HG03097 (cell line): ENCODE results near the gene HHAT.

Experiments used
- ATAC-seq: cut with Tn5 transposase; IDR thresholded peaks from one replicate; pipeline ENCODE4 v1.9.1; 2021; ENCODE audit not compliant: unreplicated experiment, low FRiP score

The HHAT gene

GRCh38 chr1:210584439-210585113 lies 255.9 kb downstream of the HHAT start:
- ATAC-seq = no peak

DNA sequence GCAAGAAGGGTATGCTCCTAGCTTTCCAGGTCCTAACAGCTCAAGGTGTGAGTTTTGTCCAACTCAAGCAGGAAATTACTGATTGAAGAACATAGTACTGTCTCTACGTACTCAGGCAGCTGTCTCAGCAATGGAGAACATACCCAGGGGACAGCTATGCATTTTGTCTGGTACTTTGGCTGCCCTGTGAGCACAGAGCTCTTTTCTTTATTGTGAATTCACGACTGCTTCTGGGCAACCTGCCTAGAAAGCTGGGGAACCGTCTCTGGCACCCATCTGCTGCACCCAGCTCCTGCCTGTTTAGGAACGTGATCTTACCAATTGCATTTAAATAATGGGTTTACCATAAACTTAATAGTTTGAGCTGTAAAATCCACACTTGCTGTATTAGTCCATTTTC lies 258.1 kb downstream of the HHAT start:
- ATAC-seq = no peak

DNA sequence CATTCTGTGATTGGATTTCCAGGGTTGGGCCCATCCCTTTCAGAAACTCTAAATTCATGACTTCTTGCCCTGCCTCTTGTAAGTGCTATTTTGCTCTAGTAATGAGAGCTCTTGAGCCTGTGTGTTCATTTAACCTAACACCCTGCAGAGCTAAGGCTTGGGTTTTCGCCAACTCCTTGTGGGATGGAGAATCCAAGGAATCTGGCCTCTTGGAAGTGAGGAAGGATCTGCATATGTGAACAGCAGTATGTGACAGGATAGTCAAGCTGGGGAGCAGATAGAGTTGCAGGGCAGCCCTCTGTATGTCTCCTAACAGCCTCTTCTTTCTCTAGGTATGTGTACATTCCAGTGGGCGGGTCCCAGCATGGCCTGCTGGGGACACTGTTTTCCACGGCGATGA lies 258.9 kb downstream of the HHAT start:
- no peak for ATAC-seq

- no peak for ATAC-seq
Measured at GRCh38 chr1:210588357-210588756, 259.7 kb downstream of the HHAT start.

DNA sequence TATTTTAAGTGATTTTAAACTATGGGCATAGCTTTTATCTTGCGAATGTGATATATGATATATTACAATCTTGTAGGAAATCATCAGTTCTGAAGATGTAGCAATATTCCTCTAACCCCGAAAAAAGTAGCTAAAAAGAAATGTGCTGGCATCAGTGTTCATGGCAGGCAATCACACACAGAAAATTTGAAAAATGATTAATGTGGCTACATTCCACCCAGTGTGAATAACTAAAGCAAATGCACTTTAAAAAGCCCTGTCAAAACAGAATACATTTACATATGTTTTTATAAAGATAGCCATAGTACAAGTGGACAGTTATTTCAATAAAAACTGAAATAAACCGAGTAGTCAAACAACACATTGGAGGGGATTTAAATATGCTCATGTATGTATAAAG lies 260.2 kb downstream of the HHAT start:
- no peak for ATAC-seq

GRCh38 chr1:210591214-210591613 lies 262.5 kb downstream of the HHAT start:
- no peak for ATAC-seq

- ATAC-seq = no peak
Measured at GRCh38 chr1:210594605-210595004, 265.9 kb downstream of the HHAT start.

- ATAC-seq = no peak
Measured at GRCh38 chr1:210596641-210597040, 267.9 kb downstream of the HHAT start.

- no peak for ATAC-seq
Measured at GRCh38 chr1:210597555-210598134, 268.9 kb downstream of the HHAT start.

GRCh38 chr1:210598135-210598652 lies 269.5 kb downstream of the HHAT start:
- ATAC-seq = no peak

GRCh38 chr1:210600421-210601159 lies 271.9 kb downstream of the HHAT start:
- no peak for ATAC-seq

DNA sequence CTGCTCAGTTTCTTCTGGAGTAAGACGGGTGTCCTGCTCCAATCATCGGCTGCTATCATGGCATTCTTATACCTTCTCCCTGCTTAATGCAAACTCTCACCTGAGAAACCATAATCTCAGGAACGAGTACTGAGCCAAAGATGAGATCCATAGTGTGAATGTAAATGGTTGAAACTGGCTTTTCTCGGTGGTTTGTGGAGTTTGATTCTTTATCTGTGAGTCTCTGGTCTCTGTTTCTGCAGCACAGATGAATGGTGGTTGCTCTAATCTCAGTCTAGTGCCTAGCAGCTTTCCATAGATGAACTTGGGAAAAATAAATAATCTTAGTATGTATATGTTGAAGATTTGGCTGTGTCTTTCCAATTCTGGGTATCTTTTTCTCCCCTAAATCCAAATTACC lies 274.4 kb downstream of the HHAT start:
- ATAC-seq = no peak

GRCh38 chr1:210605099-210605498 lies 276.4 kb downstream of the HHAT start:
- ATAC-seq = no peak

- ATAC-seq = no peak
Measured at GRCh38 chr1:210607361-210607760, 278.7 kb downstream of the HHAT start.

- ATAC-seq = no peak
Measured at GRCh38 chr1:210608767-210609166, 280.1 kb downstream of the HHAT start.

GRCh38 chr1:210616356-210616755 lies 287.7 kb downstream of the HHAT start:
- no peak for ATAC-seq

GRCh38 chr1:210617293-210617692 lies 288.6 kb downstream of the HHAT start:
- ATAC-seq = no peak

DNA sequence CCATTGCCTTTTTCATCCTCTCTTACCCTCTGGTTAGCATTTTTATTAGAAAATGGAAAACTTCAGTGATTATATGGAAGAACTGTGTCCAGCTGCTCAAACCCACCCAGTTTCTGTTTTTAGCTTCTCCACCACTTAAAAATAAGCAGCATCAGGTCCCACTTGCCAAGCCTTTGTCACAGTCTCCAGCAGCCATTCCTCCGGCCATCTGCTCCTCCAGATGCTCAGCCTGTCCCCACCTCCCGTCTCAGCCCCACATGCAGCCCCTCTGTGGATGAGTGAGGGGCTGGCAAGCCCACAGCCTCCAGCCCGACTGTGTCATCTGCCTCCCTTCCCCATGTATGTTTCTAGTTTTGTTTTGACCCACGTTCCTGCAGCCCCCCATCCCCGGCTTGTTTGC lies 289.7 kb downstream of the HHAT start:
- no peak for ATAC-seq

GRCh38 chr1:210620867-210621488 lies 292.3 kb downstream of the HHAT start:
- ATAC-seq = no peak

GRCh38 chr1:210621712-210622111 lies 293.0 kb downstream of the HHAT start:
- no peak for ATAC-seq

DNA sequence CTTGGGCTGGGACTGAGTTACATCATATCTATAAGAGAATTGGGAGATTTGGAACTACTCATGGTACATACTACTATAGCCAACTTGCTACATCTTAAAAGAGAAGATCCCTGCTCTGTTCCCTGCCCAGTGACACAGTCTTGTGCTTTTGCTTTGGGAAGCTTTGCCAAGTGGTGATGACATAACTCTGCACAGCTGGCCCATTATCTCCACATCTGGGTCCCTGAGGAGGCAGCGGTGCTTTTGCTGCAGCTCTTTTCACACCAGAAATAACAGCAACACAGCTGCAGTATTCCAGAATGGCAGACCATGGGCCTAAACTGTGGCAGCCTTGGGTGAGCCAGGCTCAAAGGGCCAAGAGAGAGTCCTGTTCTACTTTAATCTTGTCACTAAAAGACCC lies 296.0 kb downstream of the HHAT start:
- no peak for ATAC-seq
